Activated naive CD8-positive, alpha-beta T cell treated with anti-CD3 and anti-CD28 coated beads for 36 hours (primary cell): ENCODE data around the gene GBX2. TPM values are rescaled to one million over a fixed set of nuclear protein-coding genes. Genes with fewer than 3 reads are reported as not detected.

Experiments used
- DNase-seq: peaks from one replicate; pipeline ENCODE4 v3.0.0; 2021
- H3K27ac Mint-ChIP-seq: one replicate; pipeline ENCODE4 v1.8.0; 2022; ENCODE audit warnings: mild to moderate bottlenecking, moderate library complexity, mixed read lengths
- H3K27me3 Mint-ChIP-seq: one replicate; pipeline ENCODE4 v1.8.0; 2022; ENCODE audit warnings: mild to moderate bottlenecking, mixed read lengths
- H3K36me3 Mint-ChIP-seq: one replicate; pipeline ENCODE4 v1.8.0; 2021; ENCODE audit warnings: mild to moderate bottlenecking, mixed read lengths
- H3K4me1 Mint-ChIP-seq: one replicate; pipeline ENCODE4 v1.8.0; 2021; ENCODE audit warnings: mixed read lengths
- H3K4me3 Mint-ChIP-seq: one replicate; pipeline ENCODE4 v1.8.0; 2022; ENCODE audit warnings: mild to moderate bottlenecking, moderate library complexity, mixed read lengths
- H3K9me3 Mint-ChIP-seq: one replicate; pipeline ENCODE4 v1.8.0; 2022; ENCODE audit warnings: mixed read lengths
- total RNA-seq, 2 experiments: library from RNA; stranded (reverse); gene quantifications; one replicate each; pipeline ENCODE4 v1.2.3, GENCODE V29; 2021

GBX2 gene
- total RNA-seq, 2 experiments from 2014 or later: not detected

DNA sequence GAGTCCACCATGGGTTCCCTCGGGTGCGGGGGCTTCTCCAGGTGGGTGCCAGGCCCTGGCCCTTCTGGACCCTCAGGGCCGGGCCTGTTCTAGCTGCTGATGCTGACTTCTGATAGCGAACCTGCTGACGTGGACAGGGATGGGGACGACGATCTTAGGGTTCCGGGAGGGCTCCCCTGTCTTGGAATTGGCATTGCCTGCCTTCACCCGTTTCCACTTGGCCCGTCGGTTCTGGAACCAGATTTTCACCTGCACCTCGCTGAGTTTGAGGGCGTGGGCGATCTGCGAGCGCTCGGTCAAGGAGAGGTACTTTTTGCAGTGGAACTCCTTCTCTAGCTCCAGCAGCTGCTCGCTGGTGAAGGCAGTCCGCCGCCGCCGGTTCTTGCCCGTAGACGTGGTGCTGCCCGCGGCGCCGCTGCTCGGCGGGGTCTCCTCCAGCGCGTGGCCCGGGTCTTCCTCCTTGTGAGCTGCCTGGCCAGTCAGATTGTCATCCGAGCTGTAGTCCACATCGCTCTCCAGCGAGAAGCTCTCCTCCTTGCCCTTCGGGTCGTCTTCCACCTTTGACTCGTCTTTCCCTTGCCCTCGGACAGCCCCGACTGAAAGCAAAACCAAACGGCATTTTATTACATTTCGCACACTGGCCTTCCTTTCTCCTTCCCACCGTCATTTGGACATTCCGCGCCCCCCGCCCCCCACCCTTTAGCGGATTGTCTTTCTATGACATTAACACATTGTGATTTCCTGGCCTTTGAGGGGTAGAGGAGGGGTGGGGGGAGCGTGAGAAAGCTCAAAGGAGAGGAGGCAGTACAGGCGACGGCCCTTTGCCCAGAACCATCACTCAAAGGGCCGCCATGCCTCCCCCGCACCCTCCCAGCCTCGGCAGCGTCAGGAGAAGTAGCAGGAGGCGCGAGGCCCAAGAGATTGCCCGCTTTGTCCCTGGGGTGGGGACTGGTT, 2.1 kb downstream of the GBX2 start:
- H3K36me3 Mint-ChIP-seq: peaks cover 2% of the 10 kb centered on the region
- H3K27me3 Mint-ChIP-seq: peaks cover 68% of the 10 kb centered on the region
- peak overlapping the region; percentile 38 for H3K27ac Mint-ChIP-seq
- peaks cover 2% of the 10 kb centered on the region for H3K9me3 Mint-ChIP-seq
- peak overlapping the region; percentile 47 for H3K4me3 Mint-ChIP-seq
- DNase-seq: no peak
- H3K4me1 Mint-ChIP-seq: peaks cover 15% of the 10 kb centered on the region

DNA sequence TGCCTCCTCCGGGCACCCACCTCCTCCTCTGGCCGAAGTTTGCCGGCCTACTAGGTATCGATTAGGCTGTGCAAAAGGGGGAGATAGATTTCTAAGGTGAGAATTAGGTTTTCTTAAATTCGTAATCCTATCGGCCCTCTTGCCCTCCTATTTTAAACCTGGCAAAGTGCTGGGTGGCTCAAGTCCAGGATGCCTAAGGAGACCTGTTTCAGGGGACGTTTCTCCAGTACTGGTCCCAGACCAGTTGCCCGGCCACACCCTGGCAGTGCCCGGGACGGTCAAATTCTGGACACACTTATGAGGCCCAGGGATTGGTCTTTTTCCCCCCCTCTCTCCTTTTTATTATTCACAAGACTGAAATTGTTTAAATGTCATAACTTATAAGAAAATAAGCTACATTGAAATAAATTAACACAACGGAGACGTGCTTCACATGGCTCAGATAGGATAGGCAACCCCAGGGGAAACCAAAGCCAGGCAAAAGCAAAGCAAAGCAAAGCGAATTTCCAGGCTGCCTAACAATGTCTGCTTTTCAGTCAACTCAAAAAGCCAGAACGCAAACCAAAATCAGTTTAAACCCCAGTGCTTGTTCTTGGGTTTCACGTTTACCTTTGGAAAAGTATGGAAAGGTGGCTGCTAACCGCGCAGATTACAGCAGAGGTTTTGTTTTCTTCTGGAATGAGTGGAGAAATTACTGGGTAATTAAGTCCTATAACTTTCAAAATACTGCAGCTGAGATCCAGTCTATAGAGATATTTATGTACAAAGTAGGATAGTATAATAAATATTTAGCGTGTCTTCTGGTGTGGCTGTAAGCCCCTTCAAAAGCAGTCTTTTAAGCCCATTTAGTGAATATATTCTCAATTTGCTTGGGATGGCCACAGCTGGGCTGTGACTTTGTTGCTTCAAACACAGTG, 3.0 kb downstream of the GBX2 start:
- Mint-ChIP-seq H3K27ac (no peak overlapping the region), H3K4me1 (peaks cover 15% of the 10 kb centered on the region), H3K27me3 (peaks cover 68% of the 10 kb centered on the region), H3K36me3 (no peaks in the 10 kb centered on the region), H3K9me3 (peaks cover under 1% of the 10 kb centered on the region), H3K4me3 (no peak overlapping the region)
- no peak for DNase-seq

DNA sequence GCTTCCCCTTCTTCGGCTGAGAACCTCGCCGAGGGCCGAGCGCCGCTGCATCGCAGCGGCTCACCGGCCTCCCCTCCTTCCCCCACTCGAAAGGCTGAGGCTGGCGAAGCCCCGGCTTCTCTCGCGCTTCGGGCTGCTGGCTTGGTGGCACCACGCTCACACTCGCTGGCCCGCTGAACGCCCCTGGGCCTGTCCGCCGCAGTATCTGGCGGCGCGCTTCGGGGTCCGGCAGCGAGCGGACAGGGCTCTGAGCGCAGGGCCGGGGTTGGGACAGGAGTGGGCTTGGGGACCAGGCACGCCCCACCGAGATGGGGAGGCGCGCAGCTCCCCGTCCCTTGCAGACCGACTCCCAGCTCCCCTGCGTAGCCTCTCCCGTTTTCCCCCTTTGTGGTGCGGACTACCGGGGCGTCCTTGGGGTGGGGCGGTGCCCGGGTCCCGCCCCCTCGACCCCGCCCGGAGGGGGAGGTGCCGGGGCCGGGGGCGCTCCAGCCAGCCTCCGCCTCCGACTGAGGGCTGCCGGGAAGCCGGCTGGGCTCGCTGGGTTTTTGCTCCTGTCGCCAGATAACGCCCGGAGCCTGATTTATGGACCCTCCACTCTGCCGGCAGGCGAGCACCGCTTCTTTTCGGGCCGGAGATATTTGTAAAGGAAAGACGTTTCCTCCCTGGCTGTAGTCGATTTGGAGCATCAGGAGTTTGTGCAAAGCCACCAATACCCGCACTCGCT, 3.8 kb downstream of the GBX2 start:
- H3K36me3 Mint-ChIP-seq: no peaks in the 10 kb centered on the region
- no peak overlapping the region for H3K27ac Mint-ChIP-seq

DNA sequence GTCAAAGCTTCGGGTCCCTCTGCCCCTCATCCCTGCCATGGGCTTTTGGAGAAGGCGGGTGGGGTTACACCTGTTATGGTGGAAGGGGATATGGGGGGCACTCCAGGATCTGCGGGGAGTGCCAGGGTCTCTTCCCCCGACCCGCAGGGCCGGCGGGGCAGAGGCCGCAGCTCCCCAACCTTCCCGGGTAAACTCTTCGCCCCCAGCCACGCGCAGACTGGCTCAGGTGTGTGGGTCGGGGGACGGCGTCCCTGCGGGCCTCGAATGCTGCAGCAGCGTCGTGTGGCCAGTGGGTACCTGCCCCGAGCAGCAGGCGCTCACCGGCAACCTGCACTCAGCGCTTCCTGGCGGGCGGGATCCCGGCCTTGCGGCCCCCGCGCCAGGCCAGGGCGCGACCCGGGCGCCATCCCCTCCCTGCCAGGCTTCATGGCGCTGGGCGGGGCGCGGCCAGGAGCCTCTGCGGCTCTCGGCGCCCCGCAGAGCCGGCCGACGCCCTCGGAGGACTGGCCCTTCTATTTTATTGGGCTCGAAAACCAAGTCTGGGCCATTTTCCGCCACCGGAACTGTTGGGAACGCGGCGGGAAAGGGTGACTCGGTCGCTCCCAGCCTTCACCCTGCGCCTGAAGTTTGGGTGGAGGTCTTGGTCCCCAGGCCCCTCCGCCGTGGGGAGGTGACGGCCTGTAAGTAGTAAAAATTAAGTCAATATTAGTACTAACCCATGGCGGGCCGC, 4.5 kb downstream of the GBX2 start:
- Mint-ChIP-seq H3K27me3 (peaks cover 64% of the 10 kb centered on the region), H3K9me3 (no peaks in the 10 kb centered on the region), H3K27ac (no peak overlapping the region), H3K36me3 (no peaks in the 10 kb centered on the region), H3K4me3 (no peak overlapping the region), H3K4me1 (peaks cover 10% of the 10 kb centered on the region)
- DNase-seq: no peak

More for the DNA sequence above, 3.8 kb downstream of the GBX2 start:
- H3K9me3 Mint-ChIP-seq: no peaks in the 10 kb centered on the region
- no peak for DNase-seq
- H3K27me3 Mint-ChIP-seq: peaks cover 66% of the 10 kb centered on the region
- H3K4me3 Mint-ChIP-seq: no peak overlapping the region
- peaks cover 14% of the 10 kb centered on the region for H3K4me1 Mint-ChIP-seq

DNA sequence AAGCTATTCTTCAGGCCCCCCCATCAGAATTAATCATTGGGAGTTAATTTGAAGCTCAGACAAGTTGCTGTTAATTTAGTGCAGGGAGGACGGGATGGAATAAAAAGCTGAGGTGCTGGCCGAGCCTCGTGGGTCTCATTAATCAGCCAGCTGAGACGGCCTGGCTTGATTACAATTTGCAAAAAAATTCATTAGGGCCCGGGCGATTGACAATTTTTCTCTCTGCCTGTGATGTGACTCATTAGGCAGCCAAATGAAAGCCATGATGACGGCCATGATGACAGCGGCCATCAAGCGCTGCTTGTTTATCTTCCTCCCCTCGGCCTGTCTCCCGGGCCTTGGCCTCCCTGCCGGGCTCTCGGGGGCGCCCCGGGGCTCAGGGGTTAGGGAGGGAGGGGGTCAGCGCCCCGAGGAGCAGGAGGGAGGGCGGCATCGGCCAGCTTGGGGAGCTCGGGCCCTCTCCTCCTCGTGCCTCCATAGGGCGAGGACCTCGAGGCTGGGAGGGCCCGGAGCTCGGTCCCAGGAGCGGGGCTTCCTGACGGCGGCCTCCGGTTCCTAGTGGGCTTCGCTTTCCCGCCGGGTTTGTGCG, 5.2 kb downstream of the GBX2 start:
- DNase-seq: no peak
- Mint-ChIP-seq H3K9me3 (no peaks in the 10 kb centered on the region), H3K27ac (no peak overlapping the region), H3K4me3 (no peak overlapping the region), H3K36me3 (no peaks in the 10 kb centered on the region), H3K27me3 (peaks cover 69% of the 10 kb centered on the region), H3K4me1 (peaks cover 10% of the 10 kb centered on the region)

DNA sequence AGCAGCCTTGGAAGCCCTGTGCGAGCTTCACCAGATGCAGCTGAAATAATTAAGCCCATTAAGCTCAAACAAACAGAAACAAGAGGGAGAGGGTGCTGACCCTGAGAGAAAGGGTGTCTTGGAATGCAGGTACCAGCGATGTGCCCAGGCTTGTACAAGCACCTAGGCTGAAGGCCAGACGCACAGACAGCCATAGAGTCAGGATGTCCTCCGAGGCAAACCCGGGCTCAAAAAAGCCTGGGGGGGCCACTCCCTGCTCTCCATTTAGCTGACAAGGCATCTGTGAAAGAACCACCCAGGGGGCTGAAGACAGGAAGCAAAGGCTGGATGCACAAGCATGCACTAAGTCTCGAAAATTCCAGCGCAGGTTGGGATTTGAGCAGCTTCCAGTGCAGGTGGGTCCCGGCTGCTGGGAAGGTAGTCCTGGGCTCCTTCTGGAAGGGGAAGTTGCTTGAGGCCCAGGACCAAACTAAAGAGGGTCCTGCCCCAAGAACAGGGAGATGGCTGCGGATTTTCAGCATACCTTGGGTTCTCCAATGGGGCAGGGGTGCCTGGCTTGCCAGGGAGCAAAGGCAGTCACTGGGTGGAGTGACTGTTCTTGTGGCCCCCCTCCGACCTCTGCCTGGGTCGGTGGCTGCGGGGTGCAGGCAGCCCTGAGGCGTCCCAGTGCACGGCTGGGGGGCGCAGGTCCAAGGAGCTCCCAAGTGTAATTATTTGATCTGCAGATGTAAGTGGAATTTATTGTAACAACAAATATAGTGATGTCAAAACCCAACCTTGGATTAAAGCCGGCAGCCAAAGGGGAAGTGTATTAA, 5.9 kb downstream of the GBX2 start:
- H3K9me3 Mint-ChIP-seq: no peaks in the 10 kb centered on the region
- peaks cover 10% of the 10 kb centered on the region for H3K4me1 Mint-ChIP-seq
- H3K27ac Mint-ChIP-seq: no peak overlapping the region
- no peaks in the 10 kb centered on the region for H3K36me3 Mint-ChIP-seq
- H3K27me3 Mint-ChIP-seq: peaks cover 76% of the 10 kb centered on the region
- no peak for DNase-seq
- H3K4me3 Mint-ChIP-seq: no peak overlapping the region

DNA sequence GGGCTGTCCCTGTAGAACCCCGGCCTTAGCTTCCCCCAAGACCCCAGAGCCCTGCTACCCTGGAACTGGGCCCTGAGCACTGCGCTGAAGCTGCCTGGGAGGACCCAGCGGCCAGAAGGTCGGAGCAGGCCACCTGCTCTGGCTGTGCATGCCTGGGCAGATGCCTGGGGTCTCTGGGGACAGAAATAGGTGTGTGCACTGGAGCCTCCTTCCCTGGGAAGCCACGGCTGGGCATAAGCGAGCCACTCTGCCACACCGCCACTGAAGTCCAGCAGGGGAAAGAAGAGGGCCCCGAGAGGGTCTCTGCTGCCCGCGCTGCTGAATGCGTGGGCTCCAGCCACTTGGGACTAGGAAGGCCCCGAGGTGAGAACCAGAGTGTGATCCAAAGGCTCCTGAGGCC, 6.7 kb downstream of the GBX2 start:
- Mint-ChIP-seq H3K4me3 (no peak overlapping the region), H3K36me3 (no peaks in the 10 kb centered on the region), H3K27me3 (peaks cover 75% of the 10 kb centered on the region), H3K4me1 (peaks cover 7% of the 10 kb centered on the region), H3K27ac (no peak overlapping the region), H3K9me3 (no peaks in the 10 kb centered on the region)
- DNase-seq: no peak

DNA sequence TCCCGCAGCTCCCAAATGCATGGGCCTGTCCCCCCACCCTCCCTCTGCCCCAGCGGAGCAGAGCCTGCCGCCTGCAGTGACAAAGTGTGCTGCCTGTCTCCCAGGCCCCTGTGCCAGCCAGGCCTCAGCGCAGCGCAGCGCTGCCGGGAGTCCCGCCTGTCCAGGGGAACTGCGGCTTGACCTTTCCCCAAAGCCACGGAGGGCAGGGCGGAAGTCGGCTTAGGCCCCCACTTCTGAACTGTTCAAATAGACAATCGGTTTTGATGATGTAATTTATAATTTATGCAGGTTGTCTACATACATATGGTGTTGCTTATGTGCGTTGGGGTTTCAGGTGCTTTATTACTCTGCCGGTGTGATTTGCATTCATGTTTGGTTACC, 7.1 kb downstream of the GBX2 start:
- H3K27me3 Mint-ChIP-seq: peaks cover 70% of the 10 kb centered on the region
- no peaks in the 10 kb centered on the region for H3K36me3 Mint-ChIP-seq
- no peak overlapping the region for H3K4me3 Mint-ChIP-seq
- DNase-seq: no peak
- H3K4me1 Mint-ChIP-seq: peaks cover 2% of the 10 kb centered on the region
- H3K27ac Mint-ChIP-seq: no peak overlapping the region
- no peaks in the 10 kb centered on the region for H3K9me3 Mint-ChIP-seq

DNA sequence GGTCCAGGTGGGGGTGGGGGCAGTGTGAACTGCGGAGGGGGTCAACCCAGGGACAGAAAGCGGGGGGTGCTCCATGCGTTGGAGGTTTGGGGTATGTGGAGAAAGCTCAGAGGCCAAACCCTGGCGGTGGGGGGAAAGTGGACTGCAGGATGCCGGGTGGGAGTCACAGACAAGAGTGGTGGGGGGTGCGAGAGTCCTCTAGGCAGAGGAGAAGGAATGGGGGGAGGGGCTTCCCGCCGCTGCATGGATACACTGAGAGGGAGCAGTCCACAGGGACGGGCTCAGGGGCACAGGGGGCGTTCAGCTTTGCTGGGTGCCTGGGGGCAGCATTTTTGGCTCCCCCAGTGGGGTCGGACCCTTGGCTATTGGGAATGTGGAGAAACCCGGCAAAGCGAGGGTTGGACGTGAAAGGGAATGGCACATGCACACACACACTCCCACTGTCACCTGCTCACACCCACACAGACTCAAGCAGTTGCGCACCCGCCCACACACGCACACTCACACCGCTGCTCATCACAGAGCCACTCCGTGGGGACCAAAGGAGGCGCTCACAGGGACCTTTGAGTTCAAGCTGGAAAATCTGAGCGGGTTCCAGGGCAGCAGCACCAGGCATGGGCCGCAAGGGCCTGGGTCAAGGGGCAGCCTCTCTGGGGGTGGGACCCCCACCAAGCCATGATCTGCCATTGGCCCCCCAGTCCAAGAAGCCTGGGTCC, 7.7 kb downstream of the GBX2 start:
- no peaks in the 10 kb centered on the region for H3K36me3 Mint-ChIP-seq
- H3K27ac Mint-ChIP-seq: no peak overlapping the region
- peaks cover 1% of the 10 kb centered on the region for H3K4me1 Mint-ChIP-seq
- H3K27me3 Mint-ChIP-seq: peaks cover 65% of the 10 kb centered on the region
- H3K9me3 Mint-ChIP-seq: no peaks in the 10 kb centered on the region
- no peak overlapping the region for H3K4me3 Mint-ChIP-seq
- no peak for DNase-seq

DNA sequence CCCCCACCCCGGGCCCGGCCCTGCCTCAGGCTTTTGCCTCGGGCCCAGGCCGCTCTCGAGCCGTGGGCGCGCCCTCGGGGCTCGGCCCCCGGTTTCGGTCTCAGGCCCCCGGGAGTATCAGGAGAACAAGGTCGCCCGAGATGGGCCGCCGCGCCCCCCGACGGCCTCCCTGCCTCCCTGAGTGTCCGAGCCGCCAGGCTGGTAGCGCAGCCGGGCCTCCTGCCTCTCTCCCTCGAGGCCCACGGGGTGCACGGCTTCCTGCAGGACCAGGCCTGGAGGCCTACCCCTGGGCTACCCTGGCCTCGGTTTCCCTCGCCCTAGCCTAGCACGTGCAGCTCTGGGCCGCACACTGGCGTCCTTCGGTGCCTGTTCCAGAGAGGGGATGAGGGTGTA, 8.4 kb downstream of the GBX2 start:
- Mint-ChIP-seq H3K4me3 (no peak overlapping the region), H3K36me3 (no peaks in the 10 kb centered on the region), H3K27ac (no peak overlapping the region), H3K27me3 (peaks cover 60% of the 10 kb centered on the region), H3K4me1 (peaks cover 1% of the 10 kb centered on the region), H3K9me3 (no peaks in the 10 kb centered on the region)
- no peak for DNase-seq

DNA sequence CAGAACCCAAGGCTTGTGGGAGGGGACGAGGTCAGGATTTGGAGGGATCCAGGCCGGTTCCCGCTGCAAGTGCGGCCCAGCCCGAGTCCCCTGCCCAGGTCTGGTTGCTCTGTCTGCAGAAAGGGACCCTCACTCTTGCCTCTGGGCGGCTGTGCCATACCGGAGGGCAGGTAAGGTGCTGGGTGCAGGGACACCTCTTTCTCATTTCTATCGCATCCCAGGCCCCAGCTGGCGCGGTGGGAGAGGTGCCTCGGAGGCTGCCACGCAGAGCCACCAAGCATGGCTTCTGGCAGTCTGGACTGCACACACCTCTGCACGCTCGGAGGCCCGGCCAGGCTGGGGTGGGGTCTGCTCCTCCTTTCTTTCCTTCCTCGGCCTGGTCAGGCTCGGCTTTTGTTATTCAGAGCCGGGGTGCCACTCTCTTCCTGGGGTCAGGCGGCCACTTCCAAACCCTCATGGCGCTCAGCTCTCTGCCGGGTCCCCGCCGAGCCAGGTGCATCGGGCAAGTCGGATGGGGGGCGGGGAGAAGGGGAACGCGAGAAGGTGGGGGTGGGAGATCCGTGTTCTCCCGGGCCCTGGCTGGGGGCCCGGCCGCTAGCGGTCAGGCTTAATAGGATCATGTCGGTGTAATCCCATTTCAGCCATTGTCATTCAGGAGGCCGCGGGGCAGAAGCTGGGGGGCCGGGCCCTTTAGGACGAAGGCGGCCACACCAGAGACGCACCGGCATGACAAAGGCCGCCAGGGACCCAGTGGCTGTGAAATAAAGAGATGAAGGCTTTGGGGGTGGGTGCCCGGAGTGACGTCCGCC, 9.0 kb downstream of the GBX2 start:
- Mint-ChIP-seq H3K27me3 (peaks cover 63% of the 10 kb centered on the region), H3K9me3 (peaks cover 4% of the 10 kb centered on the region), H3K4me3 (no peak overlapping the region), H3K4me1 (no peaks in the 10 kb centered on the region), H3K36me3 (no peaks in the 10 kb centered on the region), H3K27ac (no peak overlapping the region)
- no peak for DNase-seq

DNA sequence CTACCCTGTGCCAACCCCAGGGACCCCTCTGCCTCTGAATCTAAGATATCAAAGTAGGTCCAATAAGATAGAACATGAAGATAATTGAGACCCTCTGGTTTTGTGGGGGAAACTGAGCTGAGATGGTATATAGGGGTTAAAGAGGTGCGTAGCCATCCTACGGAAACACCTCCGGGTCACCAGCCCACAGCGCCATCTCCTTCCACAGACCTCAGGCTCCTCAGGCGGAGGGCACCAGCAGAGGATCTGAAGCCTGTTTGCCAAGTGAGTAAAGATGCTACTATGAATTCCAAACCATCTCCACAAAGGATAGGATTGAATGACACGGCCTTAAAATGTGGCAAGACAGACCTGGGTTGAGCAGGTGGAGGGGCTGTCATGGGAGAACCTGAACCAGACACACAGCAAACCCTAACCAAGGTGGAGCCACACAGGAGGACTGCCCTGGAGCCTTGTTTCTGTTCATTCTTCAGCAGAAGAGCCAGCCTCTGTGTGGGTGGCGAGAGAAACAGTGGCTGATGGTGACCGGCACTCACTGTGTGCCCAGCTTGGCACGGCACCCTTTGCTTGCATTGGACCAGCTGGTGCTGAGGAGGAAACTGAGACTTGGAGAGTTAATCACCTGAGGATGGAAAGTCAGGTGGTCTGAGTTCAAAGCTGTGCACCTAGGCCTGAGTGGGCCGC, 10.2 kb downstream of the GBX2 start:
- DNase-seq: no peak

More for the DNA sequence above, 10.2 kb downstream of the GBX2 start:
- Mint-ChIP-seq H3K36me3 (no peaks in the 10 kb centered on the region), H3K27me3 (peaks cover 62% of the 10 kb centered on the region), H3K9me3 (peaks cover 6% of the 10 kb centered on the region), H3K4me1 (no peaks in the 10 kb centered on the region), H3K4me3 (no peak overlapping the region), H3K27ac (no peak overlapping the region)
